Fibroblast of lung (primary cell): Measurements from ENCODE around the gene ADAMTS19. TPM values are rescaled to one million over a fixed set of nuclear protein-coding genes. Genes with fewer than 3 reads are reported as not detected.

Experiments used
- DNase-seq, 2 donors: peaks; one replicate each; pipeline versions ENCODE4 v3.0.0 to v3.0.0-alpha.2; 2010; ENCODE audit warnings: low read depth in 2 of 2
- H2AFZ ChIP-seq: 2 replicates; pipeline ENCODE4 v1.5.1; 2012; ENCODE audit warnings: low read length, control low read depth, inconsistent platforms
- H3K27ac ChIP-seq: 2 replicates; pipeline ENCODE4 v1.5.1; 2011; ENCODE audit warnings: low read length, control low read depth; ENCODE audit not compliant: insufficient read depth
- H3K27me3 ChIP-seq: 2 replicates; pipeline ENCODE4 v1.5.1; 2011; ENCODE audit warnings: mild to moderate bottlenecking, low read length; ENCODE audit not compliant: control insufficient read depth, insufficient read depth
- H3K36me3 ChIP-seq: 2 replicates; pipeline ENCODE4 v1.5.1; 2011; ENCODE audit warnings: low read length; ENCODE audit not compliant: control insufficient read depth, insufficient read depth
- H3K4me1 ChIP-seq: 2 replicates; pipeline ENCODE4 v1.5.1; 2011; ENCODE audit warnings: low read length; ENCODE audit not compliant: control insufficient read depth, insufficient read depth; ENCODE audit errors: extremely low read depth
- H3K4me2 ChIP-seq: 2 replicates; pipeline ENCODE4 v1.5.1; 2011; ENCODE audit warnings: low read length, control low read depth; ENCODE audit not compliant: insufficient read depth; ENCODE audit errors: extremely low read depth
- H3K4me3 ChIP-seq, 4 experiments: fragments of 200-600 bp in 1 of 4; sonication (generic) in 1 of 4; replicated peaks in 1 of 4; 2 replicates each; pipeline ENCODE4 v1.5.1; 2011 to 2016; ENCODE audit warnings: low read length in 4 of 4, low read depth in 3 of 4, mild to moderate bottlenecking in 3 of 4, control low read depth in 2 of 4, inconsistent platforms in 1 of 4, mixed read lengths in 1 of 4; ENCODE audit not compliant: insufficient read depth in 1 of 4; ENCODE audit errors: control extremely low read depth in 1 of 4
- H3K79me2 ChIP-seq: 2 replicates; pipeline ENCODE4 v1.5.1; 2012; ENCODE audit warnings: mild to moderate bottlenecking, low read length, inconsistent platforms; ENCODE audit not compliant: control insufficient read depth, insufficient read depth
- H3K9ac ChIP-seq: 2 replicates; pipeline ENCODE4 v1.5.1; 2011; ENCODE audit warnings: mild to moderate bottlenecking, low read length, control low read depth; ENCODE audit not compliant: insufficient read depth
- H3K9me3 ChIP-seq: 2 replicates; pipeline ENCODE4 v1.5.1; 2012; ENCODE audit warnings: low read depth, low read length; ENCODE audit not compliant: control insufficient read depth, insufficient read depth
- H4K20me1 ChIP-seq: 2 replicates; pipeline ENCODE4 v1.5.1; 2011; ENCODE audit warnings: low read length; ENCODE audit not compliant: control insufficient read depth, insufficient read depth; ENCODE audit errors: extremely low read depth
- EZH2 ChIP-seq: IDR thresholded peaks from 2 replicates; pipeline ENCODE4 v1.5.1; 2012; ENCODE audit warnings: low read length, control low read depth, mild to moderate bottlenecking; ENCODE audit errors: missing control alignments
- polyA plus RNA-seq, 2 donors: library from polyadenylated mRNA; depleted of rRNA in 1 of 2; stranded (reverse) in 1 of 2; unstranded in 1 of 2; fragments of >200 nt; gene quantifications; 2 replicates each; pipeline ENCODE4 v1.2.1, GENCODE V29; 2011 to 2012; ENCODE audit warnings: missing spikeins in 1 of 2
- total RNA-seq: library from RNA; depleted of rRNA; stranded (reverse); fragments of >200 nt; gene quantifications from 2 replicates; pipeline ENCODE4 v1.2.1, GENCODE V29; 2014
- TF ChIP-seq, protein P1 (sequence below), 2 donors: IDR thresholded peaks in 1 of 2; conservative IDR thresholded peaks in 1 of 2; 1 replicate in 1 of 2; 2 replicates in 1 of 2; pipeline ENCODE4 v1.5.1; 2011 to 2012; ENCODE audit warnings: low read length in 2 of 2, control low read depth in 1 of 2, inconsistent platforms in 1 of 2, low read depth in 1 of 2, mild to moderate bottlenecking in 1 of 2

Gene ADAMTS19
- total and polyA plus RNA-seq, 2 donors (not counting 1 experiment from before 2014, with no cell fraction given), result 0.09 to 0.33 TPM

GRCh38 chr5:129481161-129481560 lies 21.1 kb downstream of the ADAMTS19 start:
- TF ChIP-seq, protein P1, sequence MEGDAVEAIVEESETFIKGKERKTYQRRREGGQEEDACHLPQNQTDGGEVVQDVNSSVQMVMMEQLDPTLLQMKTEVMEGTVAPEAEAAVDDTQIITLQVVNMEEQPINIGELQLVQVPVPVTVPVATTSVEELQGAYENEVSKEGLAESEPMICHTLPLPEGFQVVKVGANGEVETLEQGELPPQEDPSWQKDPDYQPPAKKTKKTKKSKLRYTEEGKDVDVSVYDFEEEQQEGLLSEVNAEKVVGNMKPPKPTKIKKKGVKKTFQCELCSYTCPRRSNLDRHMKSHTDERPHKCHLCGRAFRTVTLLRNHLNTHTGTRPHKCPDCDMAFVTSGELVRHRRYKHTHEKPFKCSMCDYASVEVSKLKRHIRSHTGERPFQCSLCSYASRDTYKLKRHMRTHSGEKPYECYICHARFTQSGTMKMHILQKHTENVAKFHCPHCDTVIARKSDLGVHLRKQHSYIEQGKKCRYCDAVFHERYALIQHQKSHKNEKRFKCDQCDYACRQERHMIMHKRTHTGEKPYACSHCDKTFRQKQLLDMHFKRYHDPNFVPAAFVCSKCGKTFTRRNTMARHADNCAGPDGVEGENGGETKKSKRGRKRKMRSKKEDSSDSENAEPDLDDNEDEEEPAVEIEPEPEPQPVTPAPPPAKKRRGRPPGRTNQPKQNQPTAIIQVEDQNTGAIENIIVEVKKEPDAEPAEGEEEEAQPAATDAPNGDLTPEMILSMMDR (conservative IDR thresholded peaks at IDR 0.05 in 1 of 2, IDR thresholded peaks at IDR 0.05 in 1 of 2; ENCODE audit: low read depth in 1 of 2, low read length in 2 of 2), result no peak
- no peak for TF ChIP-seq EZH2

DNA sequence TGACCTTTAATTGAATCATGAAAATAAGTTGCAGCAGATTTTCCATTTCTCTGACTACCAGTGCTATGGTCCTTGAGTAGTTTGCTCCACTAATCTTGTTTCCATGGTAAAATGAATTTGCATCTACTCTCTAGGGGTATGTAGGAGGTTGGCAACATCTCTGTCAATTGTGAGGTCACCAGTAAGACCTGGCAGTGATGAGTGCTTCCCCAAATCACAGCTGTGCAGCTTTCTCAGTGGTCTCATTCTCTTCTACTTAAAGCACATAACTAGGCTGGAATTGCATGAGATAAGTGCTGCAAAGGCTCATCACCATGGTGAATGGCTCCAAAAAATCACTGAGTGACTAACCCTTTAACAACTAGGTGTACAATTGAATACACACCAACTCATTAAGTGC lies 36.3 kb downstream of the ADAMTS19 start:
- no peak for DNase-seq

More at GRCh38 chr5:129481161-129481560, 21.1 kb downstream of the ADAMTS19 start:
- Histone ChIP-seq H3K4me3 (no peak overlapping the region), H4K20me1 (no peaks in the 10 kb centered on the region), H3K79me2 (no peaks in the 10 kb centered on the region), H3K9ac (no peak overlapping the region), H2AFZ (no peak overlapping the region), H3K27me3 (no peaks in the 10 kb centered on the region), H3K27ac (no peak overlapping the region), H3K9me3 (no peaks in the 10 kb centered on the region), H3K4me2 (no peak overlapping the region), H3K4me1 (no peaks in the 10 kb centered on the region), H3K36me3 (no peaks in the 10 kb centered on the region)
- no peak for DNase-seq

GRCh38 chr5:129496864-129497595 lies 36.9 kb downstream of the ADAMTS19 start:
- no peak for DNase-seq
- Histone ChIP-seq H3K27ac (no peak overlapping the region), H2AFZ (no peak overlapping the region), H4K20me1 (no peaks in the 10 kb centered on the region), H3K9me3 (no peaks in the 10 kb centered on the region), H3K36me3 (no peaks in the 10 kb centered on the region), H3K9ac (no peak overlapping the region), H3K4me1 (no peaks in the 10 kb centered on the region), H3K27me3 (no peaks in the 10 kb centered on the region), H3K4me2 (no peak overlapping the region), H3K4me3 (no peak overlapping the region), H3K79me2 (no peaks in the 10 kb centered on the region)
- TF ChIP-seq EZH2, result no peak
- TF ChIP-seq, protein P1 (conservative IDR thresholded peaks at IDR 0.05 in 1 of 2, IDR thresholded peaks at IDR 0.05 in 1 of 2; ENCODE audit: low read depth in 1 of 2, low read length in 2 of 2), result no peak

More for the DNA sequence above, 36.3 kb downstream of the ADAMTS19 start:
- no peak overlapping the region for H2AFZ ChIP-seq
- TF ChIP-seq EZH2, result no peak
- TF ChIP-seq, protein P1 (conservative IDR thresholded peaks at IDR 0.05 in 1 of 2, IDR thresholded peaks at IDR 0.05 in 1 of 2; ENCODE audit: low read depth in 1 of 2, low read length in 2 of 2), result no peak
- H4K20me1 ChIP-seq, result no peaks in the 10 kb centered on the region
- no peaks in the 10 kb centered on the region for H3K79me2 ChIP-seq
- no peaks in the 10 kb centered on the region for H3K27me3 ChIP-seq
- H3K9me3 ChIP-seq, result no peaks in the 10 kb centered on the region
- no peak overlapping the region for H3K9ac ChIP-seq
- H3K4me1 ChIP-seq, result no peaks in the 10 kb centered on the region
- no peak overlapping the region for H3K27ac ChIP-seq
- H3K4me2 ChIP-seq, result no peak overlapping the region
- no peaks in the 10 kb centered on the region for H3K36me3 ChIP-seq
- no peak overlapping the region for H3K4me3 ChIP-seq
